Thyroid gland (tissue), 4 donors: ENCODE results near the gene PLCG2. TPM values are rescaled to one million over a fixed set of nuclear protein-coding genes. Genes with fewer than 3 reads are reported as not detected.

Experiments used
- DNase-seq, 2 donors: peaks; one replicate each; pipeline ENCODE4 v3.0.0-alpha.2; 2019
- H3K27ac ChIP-seq, 3 donors: fragments of 200-600 bp; sonication (generic); 1 replicate in 2 of 3; 2 replicates in 1 of 3; pipeline ENCODE4 v1.5.1; 2016 to 2019; ENCODE audit warnings: mild to moderate bottlenecking in 1 of 3, moderate library complexity in 1 of 3
- H3K27me3 ChIP-seq: fragments of 200-600 bp; sonication (generic); one replicate; pipeline ENCODE4 v1.5.1; 2019
- H3K36me3 ChIP-seq, 2 donors: fragments of 200-600 bp; sonication (generic); one replicate each; pipeline ENCODE4 v1.5.1; 2016 to 2019
- H3K4me1 ChIP-seq, 2 donors: fragments of 200-600 bp; sonication (generic); one replicate each; pipeline ENCODE4 v1.5.1; 2017 to 2019
- H3K4me3 ChIP-seq, 3 donors: fragments of 200-600 bp; sonication (generic); replicated peaks in 1 of 3; 1 replicate in 2 of 3; 2 replicates in 1 of 3; pipeline ENCODE4 v1.5.1; 2016; ENCODE audit warnings: mild to moderate bottlenecking in 1 of 3
- H3K9me3 ChIP-seq: fragments of 200-600 bp; sonication (generic); one replicate; pipeline ENCODE4 v1.5.1; 2017
- POLR2A ChIP-seq, 2 donors: fragments of 450-650 bp; IDR thresholded peaks; one replicate each; pipeline ENCODE4 v1.6.1; 2017; ENCODE audit warnings: antibody characterized with exemption in 2 of 2, mild to moderate bottlenecking in 2 of 2, moderate library complexity in 1 of 2
- WGBS, 2 donors: methylation state at CpG; one replicate each; pipeline ENCODE4 v1.1.5; 2017; 5-methylcytosine and 5-hydroxymethylcytosine counted together
- intact Hi-C: fragments of 100-400 bp; cut with DNase I; formaldehyde crosslinking; loops from one replicate; pipeline ENCODE4 v1.15.1; 2023
- total RNA-seq, 4 donors: library from RNA; depleted of rRNA; stranded (reverse); fragments of >200 nt; gene quantifications; one replicate each; pipeline ENCODE4 v1.2.3, GENCODE V29; 2016
- TF ChIP-seq, protein P1 (sequence below), 6 experiments: fragments of 200-600 bp in 3 of 6; fragments of 450-650 bp in 3 of 6; sonication (generic) in 3 of 6; IDR thresholded peaks; one replicate each; pipeline ENCODE4 v1.5.1; 2016 to 2019; ENCODE audit warnings: antibody characterized with exemption in 6 of 6, mild to moderate bottlenecking in 2 of 6, inconsistent platforms in 1 of 6, moderate library complexity in 1 of 6

The PLCG2 gene
- total RNA-seq, 4 donors from 2014 or later = 9.2 to 12.1 (median 10.3) TPM

DNA sequence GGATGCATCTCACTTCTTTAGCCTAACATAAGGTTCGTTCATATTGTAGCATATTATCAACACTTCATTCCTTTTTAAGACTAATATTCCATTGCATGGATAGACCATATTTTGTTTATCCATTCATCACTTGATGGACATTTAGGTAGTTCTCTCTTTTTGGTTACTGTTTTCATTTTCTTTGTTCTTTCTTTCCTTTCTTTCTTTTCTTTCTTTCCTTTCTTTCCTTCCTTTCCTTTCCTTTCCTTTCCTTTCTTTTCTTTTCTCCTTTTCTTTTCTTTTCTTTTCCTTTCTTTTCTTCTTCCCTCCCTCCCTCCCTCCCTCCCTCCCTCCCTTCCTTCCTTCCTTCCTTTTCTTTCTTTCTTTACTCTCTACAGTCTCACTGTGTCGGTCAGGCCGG lies 24.2 kb downstream of the PLCG2 start:
- WGBS, 2 donors = 92 to 94% methylated on average over 3 of the region's 3 CpGs
- TF ChIP-seq, protein P1, sequence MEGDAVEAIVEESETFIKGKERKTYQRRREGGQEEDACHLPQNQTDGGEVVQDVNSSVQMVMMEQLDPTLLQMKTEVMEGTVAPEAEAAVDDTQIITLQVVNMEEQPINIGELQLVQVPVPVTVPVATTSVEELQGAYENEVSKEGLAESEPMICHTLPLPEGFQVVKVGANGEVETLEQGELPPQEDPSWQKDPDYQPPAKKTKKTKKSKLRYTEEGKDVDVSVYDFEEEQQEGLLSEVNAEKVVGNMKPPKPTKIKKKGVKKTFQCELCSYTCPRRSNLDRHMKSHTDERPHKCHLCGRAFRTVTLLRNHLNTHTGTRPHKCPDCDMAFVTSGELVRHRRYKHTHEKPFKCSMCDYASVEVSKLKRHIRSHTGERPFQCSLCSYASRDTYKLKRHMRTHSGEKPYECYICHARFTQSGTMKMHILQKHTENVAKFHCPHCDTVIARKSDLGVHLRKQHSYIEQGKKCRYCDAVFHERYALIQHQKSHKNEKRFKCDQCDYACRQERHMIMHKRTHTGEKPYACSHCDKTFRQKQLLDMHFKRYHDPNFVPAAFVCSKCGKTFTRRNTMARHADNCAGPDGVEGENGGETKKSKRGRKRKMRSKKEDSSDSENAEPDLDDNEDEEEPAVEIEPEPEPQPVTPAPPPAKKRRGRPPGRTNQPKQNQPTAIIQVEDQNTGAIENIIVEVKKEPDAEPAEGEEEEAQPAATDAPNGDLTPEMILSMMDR (IDR thresholded peaks at IDR 0.05) = no peak
- no peak for TF ChIP-seq POLR2A (IDR thresholded peaks at IDR 0.05)
- H3K4me1 ChIP-seq = no peaks in the 10 kb centered on the region
- H3K36me3 ChIP-seq = no peaks in the 10 kb centered on the region
- no peaks in the 10 kb centered on the region for H3K27me3 ChIP-seq
- H3K9me3 ChIP-seq = no peaks in the 10 kb centered on the region
- intact Hi-C loops = no loop called here
- no peak overlapping the region for H3K27ac ChIP-seq
- H3K4me3 ChIP-seq = no peak overlapping the region
- DNase-seq = no peak

DNA sequence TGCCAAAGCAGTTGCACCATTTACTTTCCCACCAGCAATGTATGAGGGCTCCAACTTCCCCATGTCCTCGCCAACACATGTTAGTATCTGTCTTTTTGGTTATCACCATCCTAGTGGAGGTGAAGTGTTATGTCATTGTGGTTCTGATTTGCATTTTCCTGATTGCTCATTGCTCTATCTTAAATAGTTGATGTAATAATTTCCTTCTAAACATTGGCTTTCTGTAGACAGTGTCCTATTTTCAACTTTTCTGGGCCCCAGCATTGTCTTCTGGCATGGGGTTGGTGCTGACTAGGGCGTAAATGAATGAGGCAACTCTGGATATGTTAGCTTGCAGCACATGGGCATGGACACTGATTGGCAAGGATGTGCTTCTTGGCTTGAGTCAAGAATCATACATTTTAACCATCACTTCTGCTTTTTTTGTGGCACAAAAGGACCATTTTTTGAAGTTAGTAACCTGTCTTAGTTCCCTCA lies 25.1 kb downstream of the PLCG2 start:
- H3K9me3 ChIP-seq = no peaks in the 10 kb centered on the region
- H3K27ac ChIP-seq = no peak overlapping the region
- TF ChIP-seq POLR2A (IDR thresholded peaks at IDR 0.05) = no peak
- TF ChIP-seq, protein P1 (IDR thresholded peaks at IDR 0.05) = no peak
- no peak overlapping the region for H3K4me3 ChIP-seq
- no peaks in the 10 kb centered on the region for H3K27me3 ChIP-seq
- 88 to 93% methylated on average over 2 of the region's 2 CpGs for WGBS, 2 donors
- no peaks in the 10 kb centered on the region for H3K36me3 ChIP-seq
- DNase-seq = no peak
- intact Hi-C loops = no loop called here
- no peaks in the 10 kb centered on the region for H3K4me1 ChIP-seq

DNA sequence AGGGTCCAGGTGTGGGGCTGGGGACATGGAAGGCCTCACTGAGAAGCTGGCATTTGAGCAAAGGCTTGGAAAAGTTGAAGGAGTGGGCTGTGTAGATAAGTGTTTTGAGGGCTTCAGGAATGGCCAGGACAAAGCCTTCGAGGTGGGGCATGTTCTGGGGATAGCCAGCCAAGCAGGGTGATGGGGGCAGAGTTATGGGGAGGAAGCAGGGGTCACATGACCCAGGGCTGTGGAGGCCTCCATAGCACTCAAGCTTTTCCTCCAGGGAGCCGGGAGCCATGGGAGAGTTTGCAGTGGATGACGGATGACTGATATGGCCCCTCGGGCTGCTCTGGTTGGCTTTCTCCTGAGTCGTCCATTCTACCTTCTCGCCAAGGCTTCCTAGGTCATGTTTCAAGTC lies 27.6 kb downstream of the PLCG2 start:
- no peak for DNase-seq
- no peak for TF ChIP-seq POLR2A (IDR thresholded peaks at IDR 0.05)
- TF ChIP-seq, protein P1 (IDR thresholded peaks at IDR 0.05) = no peak
- Histone ChIP-seq H3K36me3 (no peaks in the 10 kb centered on the region), H3K9me3 (no peaks in the 10 kb centered on the region), H3K27me3 (no peaks in the 10 kb centered on the region), H3K4me1 (no peaks in the 10 kb centered on the region), H3K27ac (no peak overlapping the region), H3K4me3 (no peak overlapping the region)
- intact Hi-C loops = no loop called here
- WGBS, 2 donors = 82 to 92% methylated on average over 6 of the region's 6 CpGs

DNA sequence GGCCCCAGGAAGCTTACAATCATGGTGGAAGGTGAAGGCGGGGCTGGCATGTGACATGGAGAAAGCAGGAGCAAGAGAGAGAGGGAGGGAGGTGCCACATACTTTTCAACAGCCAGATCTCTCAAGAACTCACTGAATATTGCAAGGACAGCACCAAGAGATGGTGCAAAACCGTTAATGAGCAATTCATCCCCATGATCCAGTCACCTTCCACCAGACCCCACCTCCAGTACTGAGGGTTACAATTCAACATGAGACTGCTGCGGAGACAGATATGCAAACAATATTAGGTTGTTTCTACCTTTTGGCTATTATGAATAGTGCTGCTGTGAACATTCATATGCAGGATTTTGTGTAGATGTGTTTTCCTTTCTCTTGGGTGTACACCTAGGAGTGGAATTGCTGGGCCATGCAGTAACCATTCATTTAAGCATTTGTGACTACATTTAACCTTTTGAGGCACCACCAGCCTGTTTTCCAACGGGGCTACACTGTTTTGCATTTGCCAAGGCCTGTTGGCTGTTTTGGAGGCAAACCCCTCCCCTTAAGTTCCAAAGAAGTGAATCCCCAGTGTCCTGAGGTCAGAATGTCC lies 28.8 kb downstream of the PLCG2 start:
- WGBS, 2 donors = 75 to 80% methylated on average over 4 of the region's 4 CpGs
- intact Hi-C loops = no loop called here

DNA sequence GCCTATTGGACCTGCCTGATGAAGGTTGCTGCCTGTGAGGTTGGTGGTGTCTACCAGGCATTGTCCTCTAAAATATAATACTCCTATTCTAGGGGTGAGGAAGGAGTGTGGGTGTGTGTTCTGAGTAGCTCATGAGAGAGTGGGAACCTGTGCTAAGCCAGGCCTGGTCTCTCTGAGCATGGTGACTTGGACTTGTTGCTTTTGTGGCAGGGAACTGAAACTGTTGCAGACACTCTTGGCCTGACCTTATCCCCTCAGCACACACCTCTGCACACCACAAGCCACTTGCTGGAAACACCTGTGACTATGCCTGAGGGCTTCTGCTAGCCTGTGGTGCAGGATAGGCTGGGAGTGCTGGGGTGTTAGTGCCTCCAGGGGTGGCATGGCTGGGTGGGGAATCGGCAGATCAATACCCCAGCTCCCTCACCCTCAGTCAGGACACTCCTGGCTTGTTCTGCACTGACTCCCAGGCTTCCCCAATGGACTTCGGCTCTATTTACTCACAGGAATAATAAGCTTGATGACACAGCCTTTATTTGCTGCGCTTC lies 29.9 kb downstream of the PLCG2 start:
- Histone ChIP-seq H3K36me3 (no peaks in the 10 kb centered on the region), H3K9me3 (no peaks in the 10 kb centered on the region), H3K4me1 (no peaks in the 10 kb centered on the region), H3K27ac (no peak overlapping the region), H3K27me3 (no peaks in the 10 kb centered on the region), H3K4me3 (no peak overlapping the region)
- TF ChIP-seq POLR2A (IDR thresholded peaks at IDR 0.05) = no peak
- TF ChIP-seq, protein P1 (IDR thresholded peaks at IDR 0.05) = no peak
- intact Hi-C loops = no loop called here
- WGBS, 2 donors = 88 to 94% methylated on average over 3 of the region's 3 CpGs
- no peak for DNase-seq

More for the DNA sequence above, 28.8 kb downstream of the PLCG2 start:
- Histone ChIP-seq H3K4me3 (no peak overlapping the region), H3K36me3 (no peaks in the 10 kb centered on the region), H3K27ac (no peak overlapping the region), H3K27me3 (no peaks in the 10 kb centered on the region), H3K4me1 (no peaks in the 10 kb centered on the region), H3K9me3 (no peaks in the 10 kb centered on the region)
- no peak for TF ChIP-seq POLR2A (IDR thresholded peaks at IDR 0.05)
- TF ChIP-seq, protein P1 (IDR thresholded peaks at IDR 0.05) = no peak
- no peak for DNase-seq
